A673 (cell line): ENCODE results near the gene ST3GAL6. TPM values are rescaled to one million over a fixed set of nuclear protein-coding genes. Genes with fewer than 3 reads are reported as not detected.

Experiments used
- BruUV-seq: library from RNA; stranded (reverse); fragments of 400-500 nt; replicated peaks from 2 replicates; lab custom pipeline; 2021; lab: Mats Ljungman, UMichigan
- CTCF ChIA-PET: fragments of 300-600 bp; sonication (Branson Sonifier 250); formaldehyde crosslinking; loops from one replicate; lab custom pipeline; 2022; ENCODE audit warnings: antibody characterized with exemption; lab: Charles Lee
- POLR2A ChIA-PET: fragments of 300-600 bp; sonication (Branson Sonifier 250); formaldehyde crosslinking; loops from one replicate; lab custom pipeline; 2022; ENCODE audit warnings: antibody characterized with exemption; ENCODE audit not compliant: low non-redundant PET; lab: Charles Lee
- DNase-seq: peaks from one replicate; pipeline ENCODE4 v3.0.0-alpha.2; 2015; ENCODE audit warnings: low spot score
- H3K27ac ChIP-seq: fragments of 200-600 bp; sonication (generic); 2 replicates; pipeline ENCODE4 v1.5.1; 2016; ENCODE audit warnings: mixed run types, low read depth, mild to moderate bottlenecking, mixed read lengths, antibody characterized with exemption, low read length; ENCODE audit not compliant: poor library complexity, severe bottlenecking
- H3K27me3 ChIP-seq: fragments of 200-600 bp; sonication (generic); replicated peaks from 2 replicates; pipeline ENCODE4 v1.6.1; 2017; ENCODE audit warnings: mixed run types, low read depth, mild to moderate bottlenecking, mixed read lengths, antibody characterized with exemption, low read length; ENCODE audit not compliant: insufficient read depth, poor library complexity
- H3K36me3 ChIP-seq: fragments of 200-600 bp; sonication (generic); 2 replicates; pipeline ENCODE4 v1.6.1; 2016; ENCODE audit warnings: mixed run types, mild to moderate bottlenecking, mixed read lengths, antibody characterized with exemption, low read length; ENCODE audit not compliant: insufficient read depth, poor library complexity, severe bottlenecking
- H3K4me1 ChIP-seq: fragments of 200-600 bp; sonication (generic); 2 replicates; pipeline ENCODE4 v1.6.1; 2017; ENCODE audit warnings: mixed run types, mild to moderate bottlenecking, mixed read lengths, antibody characterized with exemption, low read length; ENCODE audit not compliant: insufficient read depth, poor library complexity, severe bottlenecking
- H3K4me3 ChIP-seq: fragments of 200-600 bp; sonication (generic); 2 replicates; pipeline ENCODE4 v1.5.1; 2016; ENCODE audit warnings: low read depth, mixed run types, mild to moderate bottlenecking, mixed read lengths, low read length; ENCODE audit not compliant: poor library complexity, severe bottlenecking
- H3K9me3 ChIP-seq: fragments of 200-600 bp; sonication (generic); 2 replicates; pipeline ENCODE4 v1.6.1; 2016; ENCODE audit warnings: mixed run types, low read depth, mild to moderate bottlenecking, mixed read lengths, antibody characterized with exemption, low read length; ENCODE audit not compliant: poor library complexity, severe bottlenecking
- EZH2 ChIP-seq: fragments of 200-600 bp; sonication (generic); IDR thresholded peaks from 2 replicates; pipeline ENCODE4 v1.6.1; 2017; ENCODE audit warnings: borderline replicate concordance, low read depth, mild to moderate bottlenecking, mixed read lengths, antibody characterized with exemption, low read length; ENCODE audit not compliant: poor library complexity, severe bottlenecking
- intact Hi-C: fragments of 100-400 bp; cut with micrococcal nuclease; formaldehyde crosslinking; loops from one replicate; pipeline ENCODE4 v1.10.0; 2022; ENCODE audit not compliant: unreplicated experiment
- total RNA-seq: library from RNA; stranded (reverse); gene quantifications from 2 replicates; pipeline ENCODE4 v1.2.3, GENCODE V29; 2021
- TF ChIP-seq, protein P1 (sequence below): fragments of 300-800, 200-600 bp; sonication (generic); conservative IDR thresholded peaks from 2 replicates; pipeline ENCODE4 v1.5.1; 2017; ENCODE audit warnings: low read depth, mild to moderate bottlenecking, antibody characterized with exemption, low read length, moderate library complexity, mixed read lengths

The ST3GAL6 gene
- total RNA-seq, 1 experiment from 2014 or later = 4.8 TPM

DNA sequence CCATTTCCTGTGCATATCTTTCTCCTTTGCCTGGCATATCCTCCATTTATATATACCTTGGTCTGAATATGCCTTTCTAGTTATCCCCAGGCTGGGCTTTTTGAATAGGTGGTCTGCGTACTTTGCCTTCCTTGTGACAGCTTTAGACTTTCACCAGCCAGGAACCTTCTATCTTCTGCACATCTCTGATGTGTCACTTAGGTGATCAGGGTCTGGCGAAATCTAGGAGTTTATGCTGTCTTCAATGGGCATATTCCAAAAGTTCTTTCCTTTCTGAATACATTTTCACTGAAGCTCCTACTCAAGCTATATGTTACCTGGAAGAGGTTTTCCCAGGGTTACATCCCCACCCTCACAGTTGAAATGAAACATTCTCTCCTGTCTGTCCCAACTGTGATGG lies 27.8 kb upstream of the ST3GAL6 start:
- CTCF ChIA-PET = no interaction called here
- Histone ChIP-seq H3K27me3 (no peaks in the 10 kb centered on the region), H3K27ac (no peak overlapping the region), H3K36me3 (no peaks in the 10 kb centered on the region), H3K9me3 (no peaks in the 10 kb centered on the region), H3K4me1 (peaks cover 4% of the 10 kb centered on the region), H3K4me3 (no peak overlapping the region)
- no TSS peak for BruUV-seq
- intact Hi-C loops = no loop called here
- no peak for DNase-seq
- TF ChIP-seq EZH2 = no peak
- TF ChIP-seq, protein P1, sequence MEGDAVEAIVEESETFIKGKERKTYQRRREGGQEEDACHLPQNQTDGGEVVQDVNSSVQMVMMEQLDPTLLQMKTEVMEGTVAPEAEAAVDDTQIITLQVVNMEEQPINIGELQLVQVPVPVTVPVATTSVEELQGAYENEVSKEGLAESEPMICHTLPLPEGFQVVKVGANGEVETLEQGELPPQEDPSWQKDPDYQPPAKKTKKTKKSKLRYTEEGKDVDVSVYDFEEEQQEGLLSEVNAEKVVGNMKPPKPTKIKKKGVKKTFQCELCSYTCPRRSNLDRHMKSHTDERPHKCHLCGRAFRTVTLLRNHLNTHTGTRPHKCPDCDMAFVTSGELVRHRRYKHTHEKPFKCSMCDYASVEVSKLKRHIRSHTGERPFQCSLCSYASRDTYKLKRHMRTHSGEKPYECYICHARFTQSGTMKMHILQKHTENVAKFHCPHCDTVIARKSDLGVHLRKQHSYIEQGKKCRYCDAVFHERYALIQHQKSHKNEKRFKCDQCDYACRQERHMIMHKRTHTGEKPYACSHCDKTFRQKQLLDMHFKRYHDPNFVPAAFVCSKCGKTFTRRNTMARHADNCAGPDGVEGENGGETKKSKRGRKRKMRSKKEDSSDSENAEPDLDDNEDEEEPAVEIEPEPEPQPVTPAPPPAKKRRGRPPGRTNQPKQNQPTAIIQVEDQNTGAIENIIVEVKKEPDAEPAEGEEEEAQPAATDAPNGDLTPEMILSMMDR = no peak
- POLR2A ChIA-PET = interaction anchor here (0.7 kb wide), 1 partner anchor 671 kb away, joined by 3 read pairs; no protein-coding TSS in a partner anchor

DNA sequence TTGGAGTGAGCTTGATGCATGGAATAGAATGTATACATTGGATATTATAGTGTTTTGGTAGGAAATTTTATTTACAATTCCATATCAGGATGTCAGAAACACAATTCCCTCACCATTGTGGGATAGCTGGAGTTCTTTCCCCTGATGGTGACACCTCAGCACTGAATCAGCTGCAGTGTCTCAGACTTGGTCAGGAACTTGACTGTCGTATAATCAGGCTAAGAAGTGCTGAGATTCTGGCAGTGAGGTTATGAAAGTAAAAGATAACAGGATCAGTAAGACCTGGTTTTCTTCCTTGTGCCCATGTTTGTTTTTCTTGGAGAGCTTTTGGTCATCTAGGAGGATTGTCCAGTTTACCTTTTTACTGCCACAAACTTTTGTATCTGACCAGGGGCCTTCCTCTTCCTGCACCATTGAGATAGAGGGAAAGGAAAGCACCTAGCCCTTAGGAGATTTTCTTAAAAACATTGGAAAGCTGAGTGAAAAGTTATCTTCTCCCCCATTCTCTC lies 27.3 kb upstream of the ST3GAL6 start:
- DNase-seq = no peak
- Histone ChIP-seq H3K27ac (no peak overlapping the region), H3K4me1 (peaks cover 4% of the 10 kb centered on the region), H3K4me3 (no peak overlapping the region), H3K36me3 (no peaks in the 10 kb centered on the region), H3K27me3 (no peaks in the 10 kb centered on the region), H3K9me3 (no peaks in the 10 kb centered on the region)
- BruUV-seq = no TSS peak
- POLR2A ChIA-PET = interaction anchor here (0.7 kb wide), 1 partner anchor 671 kb away, joined by 3 read pairs; no protein-coding TSS in a partner anchor
- TF ChIP-seq, protein P1 = no peak
- no peak for TF ChIP-seq EZH2
- CTCF ChIA-PET = no interaction called here
- intact Hi-C loops = no loop called here

GRCh38 chr3:98737301-98737700 lies 25.8 kb upstream of the ST3GAL6 start:
- ChIA-PET POLR2A (no interaction called here), CTCF (no interaction called here)
- Histone ChIP-seq H3K4me1 (peaks cover 4% of the 10 kb centered on the region), H3K4me3 (no peak overlapping the region), H3K27ac (no peak overlapping the region), H3K36me3 (no peaks in the 10 kb centered on the region), H3K9me3 (no peaks in the 10 kb centered on the region), H3K27me3 (no peaks in the 10 kb centered on the region)
- intact Hi-C loops = no loop called here
- DNase-seq = no peak
- TF ChIP-seq EZH2 = no peak
- BruUV-seq = no TSS peak

DNA sequence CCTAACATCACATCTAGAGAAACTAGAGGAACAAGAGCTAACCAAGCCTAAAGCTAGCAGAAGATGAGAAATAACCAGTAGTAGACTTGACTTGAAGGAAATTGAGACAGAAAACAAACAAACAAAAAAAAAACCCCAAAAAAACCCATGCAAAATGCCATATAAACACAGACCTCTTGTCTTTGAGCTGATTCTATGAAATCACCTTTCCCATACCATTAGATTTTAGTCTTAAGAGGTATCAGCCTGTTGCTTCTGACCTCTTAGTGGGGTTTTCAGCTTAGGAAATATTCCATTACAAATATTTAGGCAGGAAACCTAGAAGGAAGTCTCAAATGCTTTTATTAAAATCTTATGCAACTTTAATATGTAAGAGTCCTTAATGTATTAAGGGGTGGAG lies 23.9 kb upstream of the ST3GAL6 start:
- Histone ChIP-seq H3K9me3 (no peaks in the 10 kb centered on the region), H3K36me3 (no peaks in the 10 kb centered on the region), H3K27me3 (no peaks in the 10 kb centered on the region), H3K27ac (no peak overlapping the region), H3K4me3 (no peak overlapping the region), H3K4me1 (peaks cover 4% of the 10 kb centered on the region)
- TF ChIP-seq, protein P1 = no peak
- TF ChIP-seq EZH2 = no peak
- CTCF ChIA-PET = no interaction called here
- no TSS peak for BruUV-seq
- intact Hi-C loops = no loop called here
- DNase-seq = no peak
- POLR2A ChIA-PET = no interaction called here
